Osteoblast (primary cell): ENCODE data around the gene MORC2. TPM values are rescaled to one million over a fixed set of nuclear protein-coding genes. Genes with fewer than 3 reads are reported as not detected.

Experiments
- DNase-seq: peaks from one replicate; pipeline ENCODE4 v3.0.0; 2011; ENCODE audit warnings: low spot score, mixed read lengths; ENCODE audit not compliant: insufficient read length; ENCODE audit errors: missing footprints
- H2AFZ ChIP-seq: 2 replicates; pipeline ENCODE4 v1.6.0; 2011; ENCODE audit warnings: mild to moderate bottlenecking, low read length
- H3K27ac ChIP-seq: 2 replicates; pipeline ENCODE4 v1.5.1; 2011; ENCODE audit warnings: mild to moderate bottlenecking, low read depth, low read length, moderate library complexity
- H3K27me3 ChIP-seq: 2 replicates; pipeline ENCODE4 v1.6.0; 2012; ENCODE audit warnings: mild to moderate bottlenecking, control low read depth, inconsistent platforms, low read length, moderate library complexity; ENCODE audit not compliant: insufficient read depth
- H3K36me3 ChIP-seq: 2 replicates; pipeline ENCODE4 v1.5.1; 2011; ENCODE audit warnings: mild to moderate bottlenecking, low read length, control low read depth, moderate library complexity; ENCODE audit not compliant: insufficient read depth
- H3K4me1 ChIP-seq: 2 replicates; pipeline ENCODE4 v1.5.1; 2011; ENCODE audit warnings: mild to moderate bottlenecking, low read length, control low read depth, moderate library complexity; ENCODE audit not compliant: insufficient read depth
- H3K4me2 ChIP-seq: 2 replicates; pipeline ENCODE4 v1.6.0; 2011; ENCODE audit warnings: mild to moderate bottlenecking, low read length; ENCODE audit not compliant: insufficient read depth
- H3K4me3 ChIP-seq: fragments of 200-600 bp; sonication (generic); 3 replicates; pipeline ENCODE4 v1.5.1; 2012; ENCODE audit warnings: mild to moderate bottlenecking, low read length, inconsistent platforms; ENCODE audit not compliant: insufficient read depth
- H3K79me2 ChIP-seq: 2 replicates; pipeline ENCODE4 v1.6.0; 2012; ENCODE audit warnings: mild to moderate bottlenecking, low read length, control low read depth, inconsistent platforms; ENCODE audit not compliant: insufficient read depth
- H3K9me3 ChIP-seq: 2 replicates; pipeline ENCODE4 v1.5.1; 2011; ENCODE audit warnings: low read depth, low read length, control low read depth
- H4K20me1 ChIP-seq: 2 replicates; pipeline ENCODE4 v1.6.0; 2012; ENCODE audit warnings: mild to moderate bottlenecking, low read length, control low read depth; ENCODE audit not compliant: insufficient read depth
- total RNA-seq: library from RNA; depleted of rRNA; stranded (reverse); fragments of >200 nt; gene quantifications from 2 replicates; pipeline ENCODE4 v1.2.3, GENCODE V29; 2012
- TF ChIP-seq, protein P1 (sequence below): IDR thresholded peaks from 2 replicates; pipeline ENCODE4 v1.5.1; 2011; ENCODE audit warnings: mild to moderate bottlenecking, low read depth, low read length, moderate library complexity; ENCODE audit errors: extremely low read depth

MORC2 gene
- total RNA-seq, 1 donor: 17.0 TPM

DNA sequence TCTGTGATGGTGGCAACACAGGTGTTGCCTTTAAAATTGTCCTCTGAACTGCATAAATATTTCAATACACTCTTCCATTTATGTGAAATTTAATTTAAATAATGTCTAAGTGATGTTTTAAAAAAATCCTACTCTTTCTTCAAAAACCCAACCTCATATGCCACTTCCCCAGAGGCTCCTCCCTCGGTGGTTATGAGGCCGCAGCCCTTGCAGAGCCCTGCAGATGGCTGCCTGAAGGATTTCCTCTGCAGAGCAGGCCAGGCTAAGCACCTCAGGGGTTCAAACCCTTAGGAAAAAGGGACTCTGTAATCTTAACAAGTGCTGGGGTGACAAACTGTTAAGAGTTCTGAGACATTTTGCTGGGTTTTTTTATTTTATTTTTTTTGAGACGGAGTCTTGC is 25.2 kb downstream of the MORC2 start:
- Histone ChIP-seq H3K36me3 (peaks cover 91% of the 10 kb centered on the region), H3K4me2 (no peak overlapping the region), H3K79me2 (no peaks in the 10 kb centered on the region), H4K20me1 (peaks cover 12% of the 10 kb centered on the region), H3K4me1 (peaks cover 5% of the 10 kb centered on the region), H3K27me3 (no peaks in the 10 kb centered on the region), H3K4me3 (no peak overlapping the region), H2AFZ (no peak overlapping the region), H3K9me3 (no peaks in the 10 kb centered on the region), H3K27ac (no peak overlapping the region)
- DNase-seq: no peak
- TF ChIP-seq, protein P1, sequence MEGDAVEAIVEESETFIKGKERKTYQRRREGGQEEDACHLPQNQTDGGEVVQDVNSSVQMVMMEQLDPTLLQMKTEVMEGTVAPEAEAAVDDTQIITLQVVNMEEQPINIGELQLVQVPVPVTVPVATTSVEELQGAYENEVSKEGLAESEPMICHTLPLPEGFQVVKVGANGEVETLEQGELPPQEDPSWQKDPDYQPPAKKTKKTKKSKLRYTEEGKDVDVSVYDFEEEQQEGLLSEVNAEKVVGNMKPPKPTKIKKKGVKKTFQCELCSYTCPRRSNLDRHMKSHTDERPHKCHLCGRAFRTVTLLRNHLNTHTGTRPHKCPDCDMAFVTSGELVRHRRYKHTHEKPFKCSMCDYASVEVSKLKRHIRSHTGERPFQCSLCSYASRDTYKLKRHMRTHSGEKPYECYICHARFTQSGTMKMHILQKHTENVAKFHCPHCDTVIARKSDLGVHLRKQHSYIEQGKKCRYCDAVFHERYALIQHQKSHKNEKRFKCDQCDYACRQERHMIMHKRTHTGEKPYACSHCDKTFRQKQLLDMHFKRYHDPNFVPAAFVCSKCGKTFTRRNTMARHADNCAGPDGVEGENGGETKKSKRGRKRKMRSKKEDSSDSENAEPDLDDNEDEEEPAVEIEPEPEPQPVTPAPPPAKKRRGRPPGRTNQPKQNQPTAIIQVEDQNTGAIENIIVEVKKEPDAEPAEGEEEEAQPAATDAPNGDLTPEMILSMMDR: no peak

DNA sequence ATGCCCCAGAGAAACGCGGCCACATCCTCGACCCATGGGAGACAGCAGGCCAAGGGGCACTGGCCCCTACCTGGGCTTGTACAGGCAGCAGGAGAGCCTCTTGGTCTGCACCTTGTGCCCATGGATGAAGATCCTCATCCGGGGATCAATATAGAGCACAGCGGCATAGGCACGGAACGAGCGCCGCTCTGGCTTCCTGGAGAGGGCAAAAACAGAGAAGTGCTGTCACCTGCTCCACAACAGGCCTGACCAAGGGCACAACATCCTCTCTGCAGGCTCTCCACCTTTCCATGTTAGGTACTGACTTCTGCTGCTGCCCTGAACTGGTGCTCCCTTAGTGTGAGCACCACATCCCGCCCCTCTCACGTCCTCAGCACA is 27.2 kb downstream of the MORC2 start:
- Histone ChIP-seq H3K79me2 (no peaks in the 10 kb centered on the region), H3K4me3 (no peak overlapping the region), H3K27ac (no peak overlapping the region), H4K20me1 (peaks cover 3% of the 10 kb centered on the region), H3K9me3 (no peaks in the 10 kb centered on the region), H3K4me2 (no peak overlapping the region), H3K27me3 (no peaks in the 10 kb centered on the region), H3K4me1 (no peaks in the 10 kb centered on the region), H2AFZ (no peak overlapping the region), H3K36me3 (peaks cover 94% of the 10 kb centered on the region)
- no peak for DNase-seq
- TF ChIP-seq, protein P1: no peak

DNA sequence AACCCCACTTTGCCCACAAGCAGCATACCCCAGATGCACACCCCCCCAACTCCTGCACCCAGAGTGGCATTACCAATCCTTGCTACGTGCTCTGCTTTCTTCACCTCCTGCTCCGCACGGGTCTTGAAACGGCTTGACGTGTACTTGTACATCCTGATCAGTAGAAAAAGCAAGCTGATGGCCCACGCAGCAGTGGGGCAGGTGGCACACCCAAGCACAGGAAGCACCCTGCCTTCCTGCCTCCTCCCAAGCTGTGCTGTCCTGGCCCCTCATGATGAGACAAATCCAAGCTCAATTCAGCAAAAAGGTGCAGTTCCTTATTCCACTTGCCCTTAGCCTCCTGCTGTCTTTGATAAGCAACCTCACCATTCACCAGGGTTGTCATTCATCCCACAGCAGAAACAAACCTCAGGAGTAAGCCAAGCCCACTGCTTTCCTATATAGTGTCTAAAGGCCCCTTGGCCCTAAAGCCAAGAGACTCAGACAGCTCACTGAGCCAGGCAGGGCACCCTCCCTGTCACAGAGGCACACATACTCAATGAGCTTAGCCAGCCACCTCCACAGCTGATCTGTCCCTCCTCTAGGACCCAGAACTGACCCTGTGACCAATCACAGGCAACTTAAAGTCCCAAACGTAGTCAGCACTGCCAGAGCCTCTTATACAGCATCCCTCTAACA is 27.8 kb downstream of the MORC2 start:
- no peaks in the 10 kb centered on the region for H3K4me1 ChIP-seq
- H3K27ac ChIP-seq: no peak overlapping the region
- H3K36me3 ChIP-seq: peaks cover 94% of the 10 kb centered on the region
- no peak overlapping the region for H3K4me3 ChIP-seq
- TF ChIP-seq, protein P1: no peak
- no peaks in the 10 kb centered on the region for H3K79me2 ChIP-seq
- H3K9me3 ChIP-seq: no peaks in the 10 kb centered on the region
- no peaks in the 10 kb centered on the region for H3K27me3 ChIP-seq
- H4K20me1 ChIP-seq: peaks cover 3% of the 10 kb centered on the region
- no peak for DNase-seq
- no peak overlapping the region for H3K4me2 ChIP-seq
- H2AFZ ChIP-seq: no peak overlapping the region

DNA sequence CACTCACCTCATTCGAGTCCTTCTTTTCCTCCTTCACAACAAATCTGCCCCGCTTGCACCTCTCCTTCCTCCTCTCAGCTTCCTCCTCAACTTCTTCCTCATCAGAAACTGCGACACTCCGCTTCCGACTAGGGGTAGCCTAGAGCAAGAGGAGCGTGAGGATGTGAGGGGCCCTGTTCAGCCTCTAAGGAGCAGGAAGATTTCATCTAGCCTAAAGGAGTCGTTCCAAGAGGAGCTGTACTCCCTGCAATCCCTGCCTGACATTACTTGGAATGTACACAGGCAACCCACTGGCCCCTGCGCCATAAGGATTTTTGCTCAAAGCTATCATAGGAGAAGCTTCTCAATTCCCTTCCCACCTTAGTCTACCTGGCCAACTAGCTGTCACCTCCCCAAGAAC is 34.5 kb downstream of the MORC2 start:
- Histone ChIP-seq H3K9me3 (no peaks in the 10 kb centered on the region), H3K36me3 (peaks cover 91% of the 10 kb centered on the region), H3K4me1 (no peaks in the 10 kb centered on the region), H2AFZ (no peak overlapping the region), H3K27ac (no peak overlapping the region), H3K4me2 (no peak overlapping the region), H3K79me2 (no peaks in the 10 kb centered on the region), H3K27me3 (no peaks in the 10 kb centered on the region), H4K20me1 (peaks cover 7% of the 10 kb centered on the region), H3K4me3 (no peak overlapping the region)
- DNase-seq: no peak
- TF ChIP-seq, protein P1: no peak
